Right renal pelvis (tissue), 4 donors: ENCODE data around the gene NMRK2. TPM values are rescaled to one million over a fixed set of nuclear protein-coding genes. Genes with fewer than 3 reads are reported as not detected.
"Not testable (repeated sequence)": the region's sequence is repeated elsewhere in the genome, so short reads cannot be mapped to it uniquely, and the experiment has no call there.

Experiments used
- DNase-seq, 4 donors: peaks; one replicate each; pipeline ENCODE4 v3.0.0-alpha.2; 2013; ENCODE audit warnings: low read depth in 4 of 4, low spot score in 3 of 4, missing footprints in 1 of 4
- polyA plus RNA-seq, 4 donors: library from polyadenylated mRNA; unstranded; fragments of 120-200 nt; gene quantifications; one replicate each; pipeline ENCODE4 v1.2.1, GENCODE V29; 2013; ENCODE audit not compliant: insufficient read length in 4 of 4

NMRK2 gene
- under 1 TPM in 2 of 4 donors, not detected in 2; 0.39 to 0.59 TPM for polyA plus RNA-seq

GRCh38 chr19:3932931-3933810, at the start of gene NMRK2:
Gene NMRK2, plus strand, starts transcription at chr19:3933069. Its CDS starts 603 bp downstream, at chr19:3933672.
- DNase-seq = no peak

GRCh38 chr19:3890591-3890990, 42.3 kb upstream of the NMRK2 start:
- DNase-seq = no peak

- DNase-seq = no peak
Measured at GRCh38 chr19:3893509-3894179, 39.2 kb upstream of the NMRK2 start.

- not testable (repeated sequence) for DNase-seq
Measured at GRCh38 chr19:3894959-3895358, 37.9 kb upstream of the NMRK2 start.

- DNase-seq = no peak
Measured at GRCh38 chr19:3895788-3896187, 37.1 kb upstream of the NMRK2 start.

- no peak for DNase-seq
Measured at GRCh38 chr19:3897936-3898335, 34.9 kb upstream of the NMRK2 start.

GRCh38 chr19:3898426-3898825, 34.4 kb upstream of the NMRK2 start:
- DNase-seq = no peak

- no peak for DNase-seq
Measured at GRCh38 chr19:3899531-3900294, 33.2 kb upstream of the NMRK2 start.

- no peak for DNase-seq
Measured at GRCh38 chr19:3902317-3902973, 30.4 kb upstream of the NMRK2 start.

- no peak for DNase-seq
Measured at GRCh38 chr19:3904233-3904632, 28.6 kb upstream of the NMRK2 start.

- DNase-seq = no peak
Measured at GRCh38 chr19:3907626-3908265, 25.1 kb upstream of the NMRK2 start.

GRCh38 chr19:3908266-3909054, 24.4 kb upstream of the NMRK2 start:
- no peak for DNase-seq

- DNase-seq = no peak
Measured at GRCh38 chr19:3910105-3910504, 22.8 kb upstream of the NMRK2 start.

- DNase-seq = no peak
Measured at GRCh38 chr19:3914199-3914598, 18.7 kb upstream of the NMRK2 start.

- no peak for DNase-seq
Measured at GRCh38 chr19:3916033-3916432, 16.8 kb upstream of the NMRK2 start.

GRCh38 chr19:3919793-3920192, 13.1 kb upstream of the NMRK2 start:
- no peak for DNase-seq

GRCh38 chr19:3923096-3923758, 9.6 kb upstream of the NMRK2 start:
- no peak for DNase-seq

- DNase-seq = no peak
Measured at GRCh38 chr19:3923912-3924311, 9.0 kb upstream of the NMRK2 start.

GRCh38 chr19:3931041-3931440, 1.8 kb upstream of the NMRK2 start:
- no peak for DNase-seq
